Neural cell (in vitro differentiated cells): Measurements from ENCODE around the gene DOCK4. TPM values are rescaled to one million over a fixed set of nuclear protein-coding genes. Genes with fewer than 3 reads are reported as not detected.

Source experiments
- H2AFZ ChIP-seq: fragments of 200-600, 300-800 bp; sonication (generic), shearing (Covaris generic); 2 replicates; pipeline ENCODE4 v1.6.0; 2014; ENCODE audit warnings: low read depth, mild to moderate bottlenecking, antibody characterized with exemption, low read length, moderate library complexity
- H3F3A ChIP-seq: fragments of 200-600 bp; shearing (Covaris generic); 2 replicates; pipeline ENCODE4 v1.6.1; 2016; ENCODE audit warnings: mild to moderate bottlenecking, moderate library complexity, mixed read lengths, antibody characterized with exemption, low read length; ENCODE audit not compliant: insufficient read depth, poor library complexity, severe bottlenecking
- H3K27ac ChIP-seq: fragments of 200-600, 300-800 bp; sonication (generic), shearing (Covaris generic); 2 replicates; pipeline ENCODE4 v1.5.1; 2014; ENCODE audit warnings: mild to moderate bottlenecking, low read length, moderate library complexity
- H3K27me3 ChIP-seq: fragments of 300-800, 200-600 bp; sonication (generic), shearing (Covaris generic); 2 replicates; pipeline ENCODE4 v1.6.0; 2014; ENCODE audit warnings: mild to moderate bottlenecking, low read depth, low read length, moderate library complexity; ENCODE audit not compliant: insufficient read depth
- H3K36me3 ChIP-seq: fragments of 300-800, 200-600 bp; sonication (generic), shearing (Covaris generic); 2 replicates; pipeline ENCODE4 v1.5.1; 2014; ENCODE audit warnings: mild to moderate bottlenecking, antibody characterized with exemption, low read length, moderate library complexity; ENCODE audit not compliant: insufficient read depth
- H3K4me2 ChIP-seq: fragments of 300-800, 200-600 bp; sonication (generic), shearing (Covaris generic); 2 replicates; pipeline ENCODE4 v1.6.0; 2014; ENCODE audit warnings: mild to moderate bottlenecking, low read length
- H3K4me3 ChIP-seq: fragments of 300-800, 200-600 bp; sonication (generic), shearing (Covaris generic); 2 replicates; pipeline ENCODE4 v1.5.1; 2014; ENCODE audit warnings: mild to moderate bottlenecking, low read length, moderate library complexity
- H3K79me2 ChIP-seq: fragments of 200-600 bp; shearing (Covaris generic); replicated peaks from 2 replicates; pipeline ENCODE4 v1.6.0; 2014; ENCODE audit warnings: mild to moderate bottlenecking, low read length, moderate library complexity; ENCODE audit not compliant: insufficient read depth
- H3K9ac ChIP-seq: fragments of 300-800, 200-600 bp; sonication (generic), shearing (Covaris generic); 2 replicates; pipeline ENCODE4 v1.6.1; 2016; ENCODE audit warnings: mild to moderate bottlenecking, low read length, mixed read lengths
- H3K9me2 ChIP-seq: fragments of 200-600 bp; shearing (Covaris generic); 2 replicates; pipeline ENCODE4 v1.6.1; 2016; ENCODE audit warnings: mild to moderate bottlenecking, low read length, mixed read lengths; ENCODE audit not compliant: insufficient read depth
- H3K9me3 ChIP-seq: fragments of 200-600, 300-800 bp; sonication (generic), shearing (Covaris generic); 2 replicates; pipeline ENCODE4 v1.6.1; 2016; ENCODE audit warnings: mild to moderate bottlenecking, mixed run types, low read length, moderate library complexity, mixed read lengths
- H4K20me1 ChIP-seq: fragments of 200-600 bp; shearing (Covaris generic); 2 replicates; pipeline ENCODE4 v1.6.1; 2016; ENCODE audit warnings: mild to moderate bottlenecking, mixed run types; ENCODE audit not compliant: insufficient read depth
- EP300 ChIP-seq: fragments of 450-650 bp; conservative IDR thresholded peaks from 2 replicates; pipeline ENCODE4 v1.6.1; 2014; ENCODE audit warnings: antibody characterized with exemption, mild to moderate bottlenecking, moderate library complexity; ENCODE audit not compliant: poor library complexity, severe bottlenecking
- EZH2 ChIP-seq: fragments of 200-600, 300-800 bp; shearing (Covaris generic), sonication (generic); IDR thresholded peaks from 2 replicates; pipeline ENCODE4 v1.6.1; 2014; ENCODE audit warnings: antibody characterized with exemption, low read length, borderline replicate concordance, mild to moderate bottlenecking; ENCODE audit not compliant: insufficient read depth, poor library complexity, severe bottlenecking
- MXI1 ChIP-seq: fragments of 450-650 bp; conservative IDR thresholded peaks from 2 replicates; pipeline ENCODE4 v1.6.1; 2014; ENCODE audit warnings: antibody characterized with exemption, mild to moderate bottlenecking; ENCODE audit not compliant: poor library complexity, severe bottlenecking
- POLR2AphosphoS5 ChIP-seq: IDR thresholded peaks from 2 replicates; pipeline ENCODE4 v1.6.1; 2012
- RAD21 ChIP-seq: fragments of 450-650 bp; conservative IDR thresholded peaks from 2 replicates; pipeline ENCODE4 v1.6.1; 2014; ENCODE audit warnings: antibody characterized with exemption, mild to moderate bottlenecking, moderate library complexity
- SMC3 ChIP-seq: fragments of 450-650 bp; conservative IDR thresholded peaks from 2 replicates; pipeline ENCODE4 v1.6.1; 2014; ENCODE audit warnings: antibody characterized with exemption, mild to moderate bottlenecking, moderate library complexity; ENCODE audit not compliant: poor library complexity
- TAF1 ChIP-seq: IDR thresholded peaks from 2 replicates; pipeline ENCODE4 v1.6.1; 2012; ENCODE audit warnings: low read depth
- polyA plus RNA-seq: library from polyadenylated mRNA; depleted of rRNA; stranded (reverse); fragments of >200 nt; gene quantifications from 2 replicates; pipeline ENCODE4 v1.2.3, GENCODE V29; 2014
- TF ChIP-seq, protein P1 (sequence below): fragments of 450-650 bp; IDR thresholded peaks from 2 replicates; pipeline ENCODE4 v1.5.1; 2014; ENCODE audit warnings: antibody characterized with exemption, mild to moderate bottlenecking, moderate library complexity; ENCODE audit not compliant: poor library complexity, severe bottlenecking
- TF ChIP-seq, protein P2 (sequence below): IDR thresholded peaks from 2 replicates; pipeline ENCODE4 v1.6.1; 2012; ENCODE audit warnings: borderline replicate concordance

DOCK4 gene
- polyA plus RNA-seq, 1 donor from 2014 or later, result 28.1 TPM

DNA sequence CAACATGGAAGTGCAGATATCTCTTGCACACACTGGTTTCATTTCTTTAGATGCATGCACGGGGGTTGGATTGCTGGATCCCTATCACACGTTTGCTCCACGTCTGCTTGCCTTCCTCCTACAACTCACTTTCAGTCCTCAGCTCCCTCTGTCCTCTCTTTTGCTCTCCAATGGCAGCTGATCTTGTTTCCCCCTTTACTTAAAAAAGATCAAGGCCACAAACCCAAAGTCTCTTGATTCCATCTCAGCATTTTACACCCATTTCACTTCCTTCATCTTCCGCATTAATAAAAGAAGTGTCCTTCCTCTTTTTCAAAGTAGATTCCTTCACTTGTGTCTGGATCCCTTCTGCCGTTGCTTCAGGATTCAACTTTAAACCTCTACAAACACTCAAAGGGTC lies 245.2 kb downstream of the DOCK4 start:
- Histone ChIP-seq H3K27ac (no peak overlapping the region), H3K36me3 (no peaks in the 10 kb centered on the region), H3F3A (no peaks in the 10 kb centered on the region), H3K4me3 (no peak overlapping the region), H3K9ac (no peak overlapping the region), H3K9me3 (no peaks in the 10 kb centered on the region), H3K4me2 (no peak overlapping the region), H3K27me3 (no peaks in the 10 kb centered on the region), H3K79me2 (no peaks in the 10 kb centered on the region), H2AFZ (no peak overlapping the region), H3K9me2 (no peaks in the 10 kb centered on the region), H4K20me1 (no peaks in the 10 kb centered on the region)
- TF ChIP-seq, protein P1, sequence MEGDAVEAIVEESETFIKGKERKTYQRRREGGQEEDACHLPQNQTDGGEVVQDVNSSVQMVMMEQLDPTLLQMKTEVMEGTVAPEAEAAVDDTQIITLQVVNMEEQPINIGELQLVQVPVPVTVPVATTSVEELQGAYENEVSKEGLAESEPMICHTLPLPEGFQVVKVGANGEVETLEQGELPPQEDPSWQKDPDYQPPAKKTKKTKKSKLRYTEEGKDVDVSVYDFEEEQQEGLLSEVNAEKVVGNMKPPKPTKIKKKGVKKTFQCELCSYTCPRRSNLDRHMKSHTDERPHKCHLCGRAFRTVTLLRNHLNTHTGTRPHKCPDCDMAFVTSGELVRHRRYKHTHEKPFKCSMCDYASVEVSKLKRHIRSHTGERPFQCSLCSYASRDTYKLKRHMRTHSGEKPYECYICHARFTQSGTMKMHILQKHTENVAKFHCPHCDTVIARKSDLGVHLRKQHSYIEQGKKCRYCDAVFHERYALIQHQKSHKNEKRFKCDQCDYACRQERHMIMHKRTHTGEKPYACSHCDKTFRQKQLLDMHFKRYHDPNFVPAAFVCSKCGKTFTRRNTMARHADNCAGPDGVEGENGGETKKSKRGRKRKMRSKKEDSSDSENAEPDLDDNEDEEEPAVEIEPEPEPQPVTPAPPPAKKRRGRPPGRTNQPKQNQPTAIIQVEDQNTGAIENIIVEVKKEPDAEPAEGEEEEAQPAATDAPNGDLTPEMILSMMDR, result no peak
- TF ChIP-seq MXI1 (no peak), RAD21 (no peak), TAF1 (no peak), EP300 (no peak), POLR2AphosphoS5 (no peak), EZH2 (no peak), SMC3 (no peak)
- TF ChIP-seq, protein P2, sequence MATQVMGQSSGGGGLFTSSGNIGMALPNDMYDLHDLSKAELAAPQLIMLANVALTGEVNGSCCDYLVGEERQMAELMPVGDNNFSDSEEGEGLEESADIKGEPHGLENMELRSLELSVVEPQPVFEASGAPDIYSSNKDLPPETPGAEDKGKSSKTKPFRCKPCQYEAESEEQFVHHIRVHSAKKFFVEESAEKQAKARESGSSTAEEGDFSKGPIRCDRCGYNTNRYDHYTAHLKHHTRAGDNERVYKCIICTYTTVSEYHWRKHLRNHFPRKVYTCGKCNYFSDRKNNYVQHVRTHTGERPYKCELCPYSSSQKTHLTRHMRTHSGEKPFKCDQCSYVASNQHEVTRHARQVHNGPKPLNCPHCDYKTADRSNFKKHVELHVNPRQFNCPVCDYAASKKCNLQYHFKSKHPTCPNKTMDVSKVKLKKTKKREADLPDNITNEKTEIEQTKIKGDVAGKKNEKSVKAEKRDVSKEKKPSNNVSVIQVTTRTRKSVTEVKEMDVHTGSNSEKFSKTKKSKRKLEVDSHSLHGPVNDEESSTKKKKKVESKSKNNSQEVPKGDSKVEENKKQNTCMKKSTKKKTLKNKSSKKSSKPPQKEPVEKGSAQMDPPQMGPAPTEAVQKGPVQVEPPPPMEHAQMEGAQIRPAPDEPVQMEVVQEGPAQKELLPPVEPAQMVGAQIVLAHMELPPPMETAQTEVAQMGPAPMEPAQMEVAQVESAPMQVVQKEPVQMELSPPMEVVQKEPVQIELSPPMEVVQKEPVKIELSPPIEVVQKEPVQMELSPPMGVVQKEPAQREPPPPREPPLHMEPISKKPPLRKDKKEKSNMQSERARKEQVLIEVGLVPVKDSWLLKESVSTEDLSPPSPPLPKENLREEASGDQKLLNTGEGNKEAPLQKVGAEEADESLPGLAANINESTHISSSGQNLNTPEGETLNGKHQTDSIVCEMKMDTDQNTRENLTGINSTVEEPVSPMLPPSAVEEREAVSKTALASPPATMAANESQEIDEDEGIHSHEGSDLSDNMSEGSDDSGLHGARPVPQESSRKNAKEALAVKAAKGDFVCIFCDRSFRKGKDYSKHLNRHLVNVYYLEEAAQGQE, result no peak

DNA sequence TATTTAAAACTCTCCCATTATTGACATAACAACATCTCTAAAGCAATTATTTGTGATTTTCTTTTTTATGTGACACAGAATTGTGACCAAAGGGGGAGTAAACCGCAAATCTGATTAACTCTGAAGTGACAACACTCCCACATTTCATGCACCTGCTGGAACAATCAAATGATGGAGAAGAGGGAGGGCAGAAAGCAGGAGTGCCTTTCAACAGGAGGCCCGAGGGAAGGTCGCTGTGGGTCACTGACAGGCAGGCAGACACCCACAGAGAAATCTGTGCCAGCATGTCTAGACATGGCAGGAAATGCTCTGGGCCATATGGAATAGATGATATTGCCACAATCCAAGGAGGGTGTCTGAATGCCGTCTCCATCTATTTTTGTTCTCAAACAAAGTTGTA lies 247.3 kb downstream of the DOCK4 start:
- no peak overlapping the region for H3K9ac ChIP-seq
- no peaks in the 10 kb centered on the region for H3K36me3 ChIP-seq
- H3K27me3 ChIP-seq, result no peaks in the 10 kb centered on the region
- H3K9me3 ChIP-seq, result no peaks in the 10 kb centered on the region
- H3K4me3 ChIP-seq, result no peak overlapping the region
- no peak overlapping the region for H2AFZ ChIP-seq
- no peaks in the 10 kb centered on the region for H3K79me2 ChIP-seq
- no peak overlapping the region for H3K4me2 ChIP-seq
- no peak for TF ChIP-seq SMC3
- TF ChIP-seq, protein P2, result no peak
- no peaks in the 10 kb centered on the region for H4K20me1 ChIP-seq
- no peaks in the 10 kb centered on the region for H3F3A ChIP-seq
- H3K27ac ChIP-seq, result no peak overlapping the region
- no peaks in the 10 kb centered on the region for H3K9me2 ChIP-seq
